T-helper 2 cell (primary cell): Measurements from ENCODE around the gene MRGPRX4.
A peak's percentile ranks its signal among the peaks of the same experiment; 100 is the strongest.

Experiments used
- DNase-seq, 5 experiments: peaks; one replicate each; pipeline versions ENCODE4 v3.0.0 to v3.0.0-alpha.2; 2012 to 2022

MRGPRX4 gene

GRCh38 chr11:18221274-18221876 is 48.7 kb downstream of the MRGPRX4 start:
- no peak for DNase-seq

GRCh38 chr11:18222814-18223421 is 50.3 kb downstream of the MRGPRX4 start:
- peak in 1 of 5 experiments; percentile 15 for DNase-seq
